ENCODE measurements around the gene UTS2R. TPM values are rescaled to one million over a fixed set of nuclear protein-coding genes. Genes with fewer than 3 reads are reported as not detected.

UTS2R gene
- total and polyA plus RNA-seq, 2 of the 4 experiments (the other 2 are of a cell fraction) = not detected

DNA sequence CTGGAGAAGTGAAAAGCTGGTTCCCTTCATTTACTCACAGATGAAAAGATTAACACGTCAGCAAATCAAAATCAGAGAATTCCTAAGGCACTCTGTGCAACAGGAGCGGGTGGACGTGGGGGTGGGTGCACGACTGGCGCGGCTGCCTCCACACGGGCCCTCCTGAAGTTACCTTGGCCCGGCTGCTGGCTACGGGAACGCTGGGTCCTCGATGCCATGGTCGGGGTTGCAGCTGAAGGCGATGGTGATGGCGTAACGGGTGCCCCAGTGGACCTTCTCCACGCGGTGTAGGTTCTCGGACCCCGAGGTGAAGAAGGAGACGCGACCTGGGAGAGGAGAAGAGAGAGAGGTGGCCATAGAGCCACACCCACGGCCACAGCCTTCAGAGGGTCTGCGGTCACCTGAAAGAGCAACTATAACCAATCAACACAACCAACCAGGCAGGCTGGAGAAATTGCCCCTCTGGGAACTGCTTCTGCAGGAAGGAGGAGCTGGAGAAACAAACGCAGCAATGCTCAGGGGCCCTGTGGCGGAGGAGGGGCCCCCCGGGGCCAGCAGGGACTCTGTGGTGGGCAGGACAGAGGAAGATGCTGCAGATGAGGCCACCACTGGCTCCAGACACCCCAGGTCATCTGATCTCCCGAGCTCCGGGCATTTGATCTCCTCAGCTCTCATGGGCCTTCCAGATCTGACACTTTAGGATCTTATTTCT is 20.8 kb downstream of the UTS2R start:
- H3K27ac ChIP-seq (ENCODE audit: insufficient read depth, low read length) = no peak overlapping the region
- H4K20me1 ChIP-seq (ENCODE audit: insufficient read depth, low read length) = peaks cover 7% of the 10 kb centered on the region
- H3K4me2 ChIP-seq (ENCODE audit: low read depth, low read length) = no peak overlapping the region
- no peak overlapping the region for H2AFZ ChIP-seq (replicated peaks; ENCODE audit: low read length, poor library complexity)
- H3K79me1 ChIP-seq (ENCODE audit: low read depth in 1 of 2, low read length in 2 of 2) = no peaks in the 10 kb centered on the region
- peaks cover 5% of the 10 kb centered on the region for H3K27me3 ChIP-seq (ENCODE audit: control insufficient read depth, insufficient read depth, low read length)
- ATAC-seq (ENCODE audit: low read depth) (no peak), DNase-seq (no peak)
- H4K91ac ChIP-seq (ENCODE audit: insufficient read depth, low read depth, low read length) = no peak overlapping the region
- H2BK120ac ChIP-seq (ENCODE audit: low read depth, low read length) = no peak overlapping the region
- H2BK15ac ChIP-seq (ENCODE audit: low read depth, low read length) = no peak overlapping the region
- no peaks in the 10 kb centered on the region for H3K9me1 ChIP-seq (ENCODE audit: insufficient read depth, low read length)
- H3K9ac ChIP-seq (ENCODE audit: low read depth, low read length) = no peak overlapping the region
- no peak overlapping the region for H3K18ac ChIP-seq (ENCODE audit: low read depth, low read length)
- H3K36me3 ChIP-seq (ENCODE audit: control insufficient read depth, insufficient read depth, low read length) = peaks cover 10% of the 10 kb centered on the region; the same call in 1 of the 2 replicates
- POLR2A ChIA-PET (ENCODE audit: unreplicated experiment) = no interaction called here
- H3K4me1 ChIP-seq (ENCODE audit: control insufficient read depth, insufficient read depth, low read length) = peaks cover 7% of the 10 kb centered on the region
- H4K5ac ChIP-seq (ENCODE audit: low read depth, low read length) = no peak overlapping the region
- intact Hi-C loops (cut with micrococcal nuclease) (no loop called here), dilution Hi-C loops (cut with HindIII; ENCODE audit: low sequenced_read_pairs, unreplicated experiment) (no loop called here), in situ Hi-C loops (cut with MboI; ENCODE audit: low sequenced_read_pairs) (no loop called here)
- H3K9me3 ChIP-seq (ENCODE audit: control insufficient read depth, insufficient read depth, low read length) = no peaks in the 10 kb centered on the region
- TF ChIP-seq CHD1 (IDR thresholded peaks at IDR 0.05; ENCODE audit: low read depth, low read length) = no peak
- no peak for TF ChIP-seq CEBPB (IDR thresholded peaks at IDR 0.05; ENCODE audit: low read depth, low read length)
- no peak for TF ChIP-seq SMC3 (IDR thresholded peaks at IDR 0.05; ENCODE audit: low read depth, low read length)
- TF ChIP-seq ELK1 (IDR thresholded peaks at IDR 0.05; ENCODE audit: borderline replicate concordance, low read depth, low read length) = no peak
- TF ChIP-seq MAFK (IDR thresholded peaks at IDR 0.05; ENCODE audit: low read depth, low read length) = no peak
- no peak for TF ChIP-seq MXI1 (IDR thresholded peaks at IDR 0.05; ENCODE audit: borderline replicate concordance, low read depth, low read length)
- TF ChIP-seq BHLHE40 (IDR thresholded peaks at IDR 0.05; ENCODE audit: low read depth, low read length) = no peak
- no peak for TF ChIP-seq RCOR1 (IDR thresholded peaks at IDR 0.05; ENCODE audit: insufficient replicate concordance, low read length)
- TF ChIP-seq FOS (IDR thresholded peaks at IDR 0.05; ENCODE audit: low read depth, low read length) = no peak
- TF ChIP-seq MAZ (IDR thresholded peaks at IDR 0.05; ENCODE audit: borderline replicate concordance, low read depth, low read length) = no peak
- TF ChIP-seq RFX5 (IDR thresholded peaks at IDR 0.05; ENCODE audit: low read depth, low read length) = no peak
- no TSS peak for BruUV-seq (replicated peaks)
- no peak overlapping the region for H4K8ac ChIP-seq (ENCODE audit: low read depth in 2 of 2, low read length in 2 of 2)
- H3K23ac ChIP-seq (ENCODE audit: low read depth, low read length) = no peak overlapping the region
- H3K56ac ChIP-seq (ENCODE audit: extremely low read depth, insufficient read depth, low read length) = no peak overlapping the region
- H2AK5ac ChIP-seq (ENCODE audit: low read depth, low read length) = no peak overlapping the region
- CTCF ChIA-PET = no interaction called here
- no peak overlapping the region for H3K14ac ChIP-seq (replicated peaks; ENCODE audit: low read depth, low read length)
- no peak overlapping the region for H2BK5ac ChIP-seq (ENCODE audit: low read depth, low read length, poor library complexity, severe bottlenecking)
- H2BK20ac ChIP-seq (ENCODE audit: low read depth, low read length) = no peak overlapping the region
- H3K4ac ChIP-seq (ENCODE audit: low read depth, low read length) = no peak overlapping the region
- H3K4me3 ChIP-seq (ENCODE audit: insufficient read depth, low read depth, low read length) = no peak overlapping the region
- H2AK9ac ChIP-seq (replicated peaks; ENCODE audit: low read depth, low read length, poor library complexity) = no peak overlapping the region
- WGBS, 2 experiments (ENCODE audit: extremely low coverage in 2 of 2, insufficient read length in 1 of 2) = 81% methylated on average over 12 of the region's 28 CpGs; no CpG with 5 or more reads in 1 of the 2 experiments

All from IMR-90 (cell line).